Neuronal stem cell (in vitro differentiated cells): ENCODE measurements around the gene PTPN7.

Experiments used
- DNase-seq: peaks from one replicate; pipeline ENCODE4 v3.0.0-alpha.2; 2013; ENCODE audit warnings: low spot score
- H2AFZ ChIP-seq: one replicate; pipeline ENCODE4 v1.6.1; 2013; ENCODE audit warnings: mild to moderate bottlenecking, low read length, inconsistent platforms
- H2AK5ac ChIP-seq: 2 replicates; pipeline ENCODE4 v1.6.1; 2013; ENCODE audit warnings: low read depth, mild to moderate bottlenecking, inconsistent platforms, low read length, moderate library complexity, mixed read lengths
- H2BK120ac ChIP-seq: 2 replicates; pipeline ENCODE4 v1.6.1; 2013; ENCODE audit warnings: low read depth, mild to moderate bottlenecking, inconsistent platforms, low read length, moderate library complexity, mixed read lengths
- H2BK12ac ChIP-seq: one replicate; pipeline ENCODE4 v1.6.1; 2013; ENCODE audit warnings: low read length, inconsistent platforms
- H2BK15ac ChIP-seq: 2 replicates; pipeline ENCODE4 v1.6.1; 2013; ENCODE audit warnings: mild to moderate bottlenecking, low read length, inconsistent platforms, mixed read lengths
- H2BK5ac ChIP-seq: one replicate; pipeline ENCODE4 v1.6.1; 2013; ENCODE audit warnings: inconsistent platforms, mild to moderate bottlenecking, low read length, moderate library complexity
- H3K14ac ChIP-seq: one replicate; pipeline ENCODE4 v1.6.1; 2013; ENCODE audit warnings: low read length, inconsistent platforms
- H3K18ac ChIP-seq: 2 replicates; pipeline ENCODE4 v1.6.1; 2013; ENCODE audit warnings: low read length, inconsistent platforms
- H3K23ac ChIP-seq: 2 replicates; pipeline ENCODE4 v1.6.1; 2013; ENCODE audit warnings: low read depth, mild to moderate bottlenecking, mixed read lengths, low read length, inconsistent platforms; ENCODE audit not compliant: poor library complexity
- H3K27ac ChIP-seq: replicated peaks from 3 replicates; pipeline ENCODE4 v1.5.1; 2013; ENCODE audit warnings: low read length, inconsistent platforms
- H3K27me3 ChIP-seq, 3 experiments: 2 replicates each; pipeline ENCODE4 v1.6.1; 2013; ENCODE audit warnings: low read length in 3 of 3, mild to moderate bottlenecking in 2 of 3, inconsistent platforms in 1 of 3, low read depth in 1 of 3, mixed read lengths in 1 of 3, moderate library complexity in 1 of 3; ENCODE audit not compliant: control insufficient read depth in 3 of 3, insufficient read depth in 3 of 3
- H3K36me3 ChIP-seq, 2 donors: replicated peaks in 1 of 2; 2 replicates each; pipeline ENCODE4 v1.6.1; 2013; ENCODE audit warnings: low read length in 2 of 2; ENCODE audit not compliant: control insufficient read depth in 2 of 2, insufficient read depth in 2 of 2
- H3K4ac ChIP-seq: 2 replicates; pipeline ENCODE4 v1.6.1; 2013; ENCODE audit warnings: inconsistent platforms, mild to moderate bottlenecking, low read length, moderate library complexity
- H3K4me1 ChIP-seq, 2 donors: 1 replicate in 1 of 2; 2 replicates in 1 of 2; pipeline ENCODE4 v1.6.1; 2013; ENCODE audit warnings: low read length in 2 of 2, low read depth in 1 of 2; ENCODE audit not compliant: control insufficient read depth in 2 of 2, insufficient read depth in 1 of 2
- H3K4me2 ChIP-seq: one replicate; pipeline ENCODE4 v1.6.1; 2013; ENCODE audit warnings: mild to moderate bottlenecking, low read length, inconsistent platforms; ENCODE audit not compliant: insufficient read depth, poor library complexity, severe bottlenecking
- H3K4me3 ChIP-seq, 2 donors: 2 replicates each; pipeline ENCODE4 v1.5.1; 2013; ENCODE audit warnings: low read length in 2 of 2, mild to moderate bottlenecking in 2 of 2, inconsistent platforms in 1 of 2, moderate library complexity in 1 of 2
- H3K79me1 ChIP-seq: one replicate; pipeline ENCODE4 v1.6.1; 2013; ENCODE audit warnings: low read depth, mild to moderate bottlenecking, inconsistent platforms, low read length, moderate library complexity
- H3K9ac ChIP-seq: one replicate; pipeline ENCODE4 v1.6.1; 2013; ENCODE audit warnings: mild to moderate bottlenecking, low read depth, low read length, inconsistent platforms; ENCODE audit not compliant: poor library complexity
- H3K9me3 ChIP-seq, 2 donors: replicated peaks in 1 of 2; 2 replicates each; pipeline versions ENCODE3 to v1.6.1; 2013; ENCODE audit warnings: low read length in 2 of 2, mild to moderate bottlenecking in 2 of 2, inconsistent platforms in 1 of 2, low read depth in 1 of 2, mixed read lengths in 1 of 2, moderate library complexity in 1 of 2; ENCODE audit not compliant: control insufficient read depth in 2 of 2, insufficient read depth in 1 of 2
- H4K8ac ChIP-seq: one replicate; pipeline ENCODE4 v1.6.1; 2013; ENCODE audit warnings: low read depth, mild to moderate bottlenecking, inconsistent platforms, low read length, moderate library complexity
- H4K91ac ChIP-seq: one replicate; pipeline ENCODE4 v1.6.1; 2013; ENCODE audit warnings: low read length, low read depth, mild to moderate bottlenecking, inconsistent platforms; ENCODE audit not compliant: poor library complexity
- WGBS, 2 donors: extraction: QIAGEN DNeasy Blood & Tissue Kit; methylation state at CpG; one replicate each; pipeline ENCODE4 v1.1.7; 2013; ENCODE audit warnings: missing lambda C conversion rate in 2 of 2, mixed read lengths in 1 of 2; ENCODE audit not compliant: insufficient read length in 2 of 2, insufficient replicate concordance in 1 of 2; ENCODE audit errors: extremely low coverage in 2 of 2; 5-methylcytosine and 5-hydroxymethylcytosine counted together

The PTPN7 gene

GRCh38 chr1:202155478-202156021, 4.9 kb downstream of the PTPN7 start:
- H4K8ac ChIP-seq = no peak overlapping the region
- no peak overlapping the region for H3K23ac ChIP-seq
- peaks cover 1 to 4% of the 10 kb centered on the region in 2 donors for H3K4me1 ChIP-seq
- no peaks in the 10 kb centered on the region for H3K36me3 ChIP-seq
- peaks cover 0 to 30% (median 0%) of the 10 kb centered on the region in 3 experiments for H3K27me3 ChIP-seq
- H3K9ac ChIP-seq = no peak overlapping the region
- H2AK5ac ChIP-seq = no peak overlapping the region
- no peak overlapping the region for H2BK12ac ChIP-seq
- H3K14ac ChIP-seq = no peak overlapping the region
- no peak overlapping the region for H2AFZ ChIP-seq
- H3K4ac ChIP-seq = no peak overlapping the region
- H3K4me2 ChIP-seq = no peak overlapping the region
- H3K79me1 ChIP-seq = no peaks in the 10 kb centered on the region
- no peak overlapping the region for H2BK15ac ChIP-seq
- H2BK5ac ChIP-seq = no peak overlapping the region
- H3K4me3 ChIP-seq = no peak overlapping the region
- no peak overlapping the region for H3K27ac ChIP-seq
- no peak overlapping the region for H3K18ac ChIP-seq
- DNase-seq = no peak
- H4K91ac ChIP-seq = no peak overlapping the region
- no peak overlapping the region for H2BK120ac ChIP-seq
- WGBS, 2 donors = no CpG with 5 or more reads among the region's 8 CpGs
- no peaks in the 10 kb centered on the region for H3K9me3 ChIP-seq

- peak overlapping the region; percentile 45 for H2AFZ ChIP-seq
- no peak overlapping the region for H3K27ac ChIP-seq
- no peak overlapping the region for H2AK5ac ChIP-seq
- no peak overlapping the region for H3K4me2 ChIP-seq
- H3K4ac ChIP-seq = no peak overlapping the region
- H3K9ac ChIP-seq = no peak overlapping the region
- no peak overlapping the region for H3K14ac ChIP-seq
- no peak overlapping the region for H2BK12ac ChIP-seq
- no peak overlapping the region for H2BK15ac ChIP-seq
- no peak overlapping the region for H3K23ac ChIP-seq
- peak; percentile 56 for DNase-seq
- peaks cover 0 to 34% (median 0%) of the 10 kb centered on the region in 3 experiments for H3K27me3 ChIP-seq
- H3K4me3 ChIP-seq = no peak overlapping the region
- H4K8ac ChIP-seq = no peak overlapping the region
- H3K79me1 ChIP-seq = no peaks in the 10 kb centered on the region
- H3K18ac ChIP-seq = no peak overlapping the region
- no peaks in the 10 kb centered on the region for H3K9me3 ChIP-seq
- no CpG with 5 or more reads among the region's 11 CpGs for WGBS, 2 donors
- H2BK120ac ChIP-seq = no peak overlapping the region
- no peaks in the 10 kb centered on the region for H3K36me3 ChIP-seq
- peaks cover 1 to 2% of the 10 kb centered on the region in 2 donors for H3K4me1 ChIP-seq
- no peak overlapping the region for H2BK5ac ChIP-seq
- no peak overlapping the region for H4K91ac ChIP-seq
Measured at GRCh38 chr1:202154766-202155477, 5.5 kb downstream of the PTPN7 start.

- Histone ChIP-seq H3K23ac (no peak overlapping the region), H2AK5ac (no peak overlapping the region), H2BK15ac (peak overlapping the region; percentile 54), H2BK120ac (no peak overlapping the region), H3K9me3 (no peaks in the 10 kb centered on the region), H2AFZ (peak overlapping the region; percentile 45), H3K27me3 (peaks cover 0 to 34% (median 0%) of the 10 kb centered on the region in 3 experiments), H3K4me1 (peaks cover 0 to 1% of the 10 kb centered on the region in 2 donors), H3K36me3 (no peaks in the 10 kb centered on the region), H3K4me3 (no peak overlapping the region), H3K14ac (no peak overlapping the region), H3K18ac (peak overlapping the region; percentile 52), H3K4ac (no peak overlapping the region), H2BK12ac (no peak overlapping the region), H3K4me2 (no peak overlapping the region), H3K9ac (no peak overlapping the region), H4K8ac (no peak overlapping the region), H4K91ac (no peak overlapping the region), H2BK5ac (no peak overlapping the region), H3K27ac (no peak overlapping the region), H3K79me1 (no peaks in the 10 kb centered on the region)
- no peak for DNase-seq
- no CpG with 5 or more reads among the region's 10 CpGs for WGBS, 2 donors
Measured at GRCh38 chr1:202154148-202154765, 6.1 kb downstream of the PTPN7 start.

- H3K27ac ChIP-seq = no peak overlapping the region
- no peak overlapping the region for H3K18ac ChIP-seq
- H4K91ac ChIP-seq = no peak overlapping the region
- H3K4ac ChIP-seq = no peak overlapping the region
- no CpG with 5 or more reads among the region's 4 CpGs for WGBS, 2 donors
- no peaks in the 10 kb centered on the region for H3K79me1 ChIP-seq
- no peak overlapping the region for H3K4me3 ChIP-seq
- H3K4me1 ChIP-seq = peaks cover 0 to 1% of the 10 kb centered on the region in 2 donors
- H2BK12ac ChIP-seq = no peak overlapping the region
- H3K27me3 ChIP-seq = peaks cover 0 to 36% (median 0%) of the 10 kb centered on the region in 3 experiments
- H2BK15ac ChIP-seq = no peak overlapping the region
- no peak overlapping the region for H3K23ac ChIP-seq
- no peak overlapping the region for H3K14ac ChIP-seq
- no peak overlapping the region for H2BK120ac ChIP-seq
- peak overlapping the region; percentile 22 for H2AK5ac ChIP-seq
- no peak overlapping the region for H3K4me2 ChIP-seq
- no peak overlapping the region for H4K8ac ChIP-seq
- no peak overlapping the region for H2BK5ac ChIP-seq
- H2AFZ ChIP-seq = no peak overlapping the region
- H3K36me3 ChIP-seq = no peaks in the 10 kb centered on the region
- peak overlapping the region; percentile 13 for H3K9ac ChIP-seq
- peaks cover 0 to 1% of the 10 kb centered on the region in 2 donors for H3K9me3 ChIP-seq
- no peak for DNase-seq
Measured at GRCh38 chr1:202153284-202153683, 7.1 kb downstream of the PTPN7 start.
